ENCODE data around the gene RNF167.

RNF167 gene

DNA sequence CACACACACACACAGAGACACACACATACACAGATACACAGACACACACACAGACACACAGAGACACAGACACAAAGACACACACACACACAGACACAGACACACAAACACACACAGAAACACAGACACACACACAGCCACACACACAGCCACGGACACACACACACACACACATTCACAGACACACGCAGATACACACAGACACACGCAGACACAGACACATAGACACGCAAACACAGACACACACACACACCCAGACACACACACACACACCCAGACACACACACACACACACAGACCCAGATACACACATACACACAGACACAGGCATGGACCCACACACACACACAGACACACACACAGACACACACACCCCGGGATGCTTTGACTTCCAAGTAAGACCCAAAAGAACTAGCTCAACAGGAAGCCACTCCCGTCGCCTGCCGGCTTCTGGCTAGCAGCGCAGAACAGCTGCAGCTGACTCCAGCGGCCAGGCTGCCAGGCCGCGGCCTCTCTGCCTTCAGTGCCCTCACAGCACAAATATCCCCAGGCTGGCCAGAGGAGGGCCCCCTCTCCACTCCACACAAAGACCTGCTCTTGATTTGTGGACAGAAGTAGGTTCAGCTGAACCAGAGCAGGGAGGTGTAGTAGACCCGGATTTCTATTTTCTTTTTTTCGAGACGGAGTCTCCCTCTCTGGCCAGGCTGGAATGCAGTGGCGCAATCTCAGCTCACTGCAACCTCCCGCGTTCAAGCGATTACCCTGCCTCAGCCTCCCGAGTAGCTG lies 31.2 kb upstream of the RNF167 start (continued):
- TF ChIP-seq PATZ1 (tag by site-specific recombination; IDR thresholded peaks at IDR 0.05) (no peak), ZNF10 (tag by site-specific recombination; IDR thresholded peaks at IDR 0.05) (no peak), ZNF664 (tag by site-specific recombination; IDR thresholded peaks at IDR 0.05) (no peak), ZNF157 (tag by site-specific recombination; IDR thresholded peaks at IDR 0.05) (0 out of 2 replicates have a peak, but pooled peaks have one; percentile 50), ZNF398 (tag by site-specific recombination; IDR thresholded peaks at IDR 0.05) (no peak), GLIS2 (tag by site-specific recombination; IDR thresholded peaks at IDR 0.05) (no peak), ZNF701 (tag by site-specific recombination; IDR thresholded peaks at IDR 0.05) (no peak), FEZF1 (tag by site-specific recombination; IDR thresholded peaks at IDR 0.05) (0 out of 2 replicates have a peak, but pooled peaks have one; percentile 14), HIC1 (tag by site-specific recombination; IDR thresholded peaks at IDR 0.05) (no peak; the same call in 1 of the 2 replicates), ZBTB17 (tag by site-specific recombination; IDR thresholded peaks at IDR 0.05) (peak; percentile 76), KLF16 (tag by site-specific recombination; IDR thresholded peaks at IDR 0.05) (no peak), ZNF768 (tag by site-specific recombination; IDR thresholded peaks at IDR 0.05) (no peak), ZFP69B (tag by site-specific recombination; IDR thresholded peaks at IDR 0.05) (peak; percentile 36; the same call in 1 of the 2 replicates)
- TF ChIP-seq, protein P1, sequence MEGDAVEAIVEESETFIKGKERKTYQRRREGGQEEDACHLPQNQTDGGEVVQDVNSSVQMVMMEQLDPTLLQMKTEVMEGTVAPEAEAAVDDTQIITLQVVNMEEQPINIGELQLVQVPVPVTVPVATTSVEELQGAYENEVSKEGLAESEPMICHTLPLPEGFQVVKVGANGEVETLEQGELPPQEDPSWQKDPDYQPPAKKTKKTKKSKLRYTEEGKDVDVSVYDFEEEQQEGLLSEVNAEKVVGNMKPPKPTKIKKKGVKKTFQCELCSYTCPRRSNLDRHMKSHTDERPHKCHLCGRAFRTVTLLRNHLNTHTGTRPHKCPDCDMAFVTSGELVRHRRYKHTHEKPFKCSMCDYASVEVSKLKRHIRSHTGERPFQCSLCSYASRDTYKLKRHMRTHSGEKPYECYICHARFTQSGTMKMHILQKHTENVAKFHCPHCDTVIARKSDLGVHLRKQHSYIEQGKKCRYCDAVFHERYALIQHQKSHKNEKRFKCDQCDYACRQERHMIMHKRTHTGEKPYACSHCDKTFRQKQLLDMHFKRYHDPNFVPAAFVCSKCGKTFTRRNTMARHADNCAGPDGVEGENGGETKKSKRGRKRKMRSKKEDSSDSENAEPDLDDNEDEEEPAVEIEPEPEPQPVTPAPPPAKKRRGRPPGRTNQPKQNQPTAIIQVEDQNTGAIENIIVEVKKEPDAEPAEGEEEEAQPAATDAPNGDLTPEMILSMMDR (tag by site-specific recombination; IDR thresholded peaks at IDR 0.05), result peak; percentile 82
- TF ChIP-seq, protein P2, sequence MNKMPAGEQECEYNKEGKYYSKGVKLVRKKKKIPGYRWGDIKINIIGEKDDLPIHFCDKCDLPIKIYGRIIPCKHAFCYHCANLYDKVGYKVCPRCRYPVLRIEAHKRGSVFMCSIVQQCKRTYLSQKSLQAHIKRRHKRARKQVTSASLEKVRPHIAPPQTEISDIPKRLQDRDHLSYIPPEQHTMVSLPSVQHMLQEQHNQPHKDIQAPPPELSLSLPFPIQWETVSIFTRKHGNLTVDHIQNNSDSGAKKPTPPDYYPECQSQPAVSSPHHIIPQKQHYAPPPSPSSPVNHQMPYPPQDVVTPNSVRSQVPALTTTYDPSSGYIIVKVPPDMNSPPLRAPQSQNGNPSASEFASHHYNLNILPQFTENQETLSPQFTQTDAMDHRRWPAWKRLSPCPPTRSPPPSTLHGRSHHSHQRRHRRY (tag by site-specific recombination; IDR thresholded peaks at IDR 0.05), result 0 out of 2 replicates have a peak, but pooled peaks have one; percentile 41
- TF ChIP-seq, protein P3, sequence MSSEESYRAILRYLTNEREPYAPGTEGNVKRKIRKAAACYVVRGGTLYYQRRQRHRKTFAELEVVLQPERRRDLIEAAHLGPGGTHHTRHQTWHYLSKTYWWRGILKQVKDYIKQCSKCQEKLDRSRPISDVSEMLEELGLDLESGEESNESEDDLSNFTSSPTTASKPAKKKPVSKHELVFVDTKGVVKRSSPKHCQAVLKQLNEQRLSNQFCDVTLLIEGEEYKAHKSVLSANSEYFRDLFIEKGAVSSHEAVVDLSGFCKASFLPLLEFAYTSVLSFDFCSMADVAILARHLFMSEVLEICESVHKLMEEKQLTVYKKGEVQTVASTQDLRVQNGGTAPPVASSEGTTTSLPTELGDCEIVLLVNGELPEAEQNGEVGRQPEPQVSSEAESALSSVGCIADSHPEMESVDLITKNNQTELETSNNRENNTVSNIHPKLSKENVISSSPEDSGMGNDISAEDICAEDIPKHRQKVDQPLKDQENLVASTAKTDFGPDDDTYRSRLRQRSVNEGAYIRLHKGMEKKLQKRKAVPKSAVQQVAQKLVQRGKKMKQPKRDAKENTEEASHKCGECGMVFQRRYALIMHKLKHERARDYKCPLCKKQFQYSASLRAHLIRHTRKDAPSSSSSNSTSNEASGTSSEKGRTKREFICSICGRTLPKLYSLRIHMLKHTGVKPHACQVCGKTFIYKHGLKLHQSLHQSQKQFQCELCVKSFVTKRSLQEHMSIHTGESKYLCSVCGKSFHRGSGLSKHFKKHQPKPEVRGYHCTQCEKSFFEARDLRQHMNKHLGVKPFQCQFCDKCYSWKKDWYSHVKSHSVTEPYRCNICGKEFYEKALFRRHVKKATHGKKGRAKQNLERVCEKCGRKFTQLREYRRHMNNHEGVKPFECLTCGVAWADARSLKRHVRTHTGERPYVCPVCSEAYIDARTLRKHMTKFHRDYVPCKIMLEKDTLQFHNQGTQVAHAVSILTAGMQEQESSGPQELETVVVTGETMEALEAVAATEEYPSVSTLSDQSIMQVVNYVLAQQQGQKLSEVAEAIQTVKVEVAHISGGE (tag by site-specific recombination; conservative IDR thresholded peaks at IDR 0.05; ENCODE audit: low read depth), result no peak
- TF ChIP-seq, protein P4, sequence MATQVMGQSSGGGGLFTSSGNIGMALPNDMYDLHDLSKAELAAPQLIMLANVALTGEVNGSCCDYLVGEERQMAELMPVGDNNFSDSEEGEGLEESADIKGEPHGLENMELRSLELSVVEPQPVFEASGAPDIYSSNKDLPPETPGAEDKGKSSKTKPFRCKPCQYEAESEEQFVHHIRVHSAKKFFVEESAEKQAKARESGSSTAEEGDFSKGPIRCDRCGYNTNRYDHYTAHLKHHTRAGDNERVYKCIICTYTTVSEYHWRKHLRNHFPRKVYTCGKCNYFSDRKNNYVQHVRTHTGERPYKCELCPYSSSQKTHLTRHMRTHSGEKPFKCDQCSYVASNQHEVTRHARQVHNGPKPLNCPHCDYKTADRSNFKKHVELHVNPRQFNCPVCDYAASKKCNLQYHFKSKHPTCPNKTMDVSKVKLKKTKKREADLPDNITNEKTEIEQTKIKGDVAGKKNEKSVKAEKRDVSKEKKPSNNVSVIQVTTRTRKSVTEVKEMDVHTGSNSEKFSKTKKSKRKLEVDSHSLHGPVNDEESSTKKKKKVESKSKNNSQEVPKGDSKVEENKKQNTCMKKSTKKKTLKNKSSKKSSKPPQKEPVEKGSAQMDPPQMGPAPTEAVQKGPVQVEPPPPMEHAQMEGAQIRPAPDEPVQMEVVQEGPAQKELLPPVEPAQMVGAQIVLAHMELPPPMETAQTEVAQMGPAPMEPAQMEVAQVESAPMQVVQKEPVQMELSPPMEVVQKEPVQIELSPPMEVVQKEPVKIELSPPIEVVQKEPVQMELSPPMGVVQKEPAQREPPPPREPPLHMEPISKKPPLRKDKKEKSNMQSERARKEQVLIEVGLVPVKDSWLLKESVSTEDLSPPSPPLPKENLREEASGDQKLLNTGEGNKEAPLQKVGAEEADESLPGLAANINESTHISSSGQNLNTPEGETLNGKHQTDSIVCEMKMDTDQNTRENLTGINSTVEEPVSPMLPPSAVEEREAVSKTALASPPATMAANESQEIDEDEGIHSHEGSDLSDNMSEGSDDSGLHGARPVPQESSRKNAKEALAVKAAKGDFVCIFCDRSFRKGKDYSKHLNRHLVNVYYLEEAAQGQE (tag by site-specific recombination; IDR thresholded peaks at IDR 0.05), result no peak
- TF ChIP-seq, protein P5, sequence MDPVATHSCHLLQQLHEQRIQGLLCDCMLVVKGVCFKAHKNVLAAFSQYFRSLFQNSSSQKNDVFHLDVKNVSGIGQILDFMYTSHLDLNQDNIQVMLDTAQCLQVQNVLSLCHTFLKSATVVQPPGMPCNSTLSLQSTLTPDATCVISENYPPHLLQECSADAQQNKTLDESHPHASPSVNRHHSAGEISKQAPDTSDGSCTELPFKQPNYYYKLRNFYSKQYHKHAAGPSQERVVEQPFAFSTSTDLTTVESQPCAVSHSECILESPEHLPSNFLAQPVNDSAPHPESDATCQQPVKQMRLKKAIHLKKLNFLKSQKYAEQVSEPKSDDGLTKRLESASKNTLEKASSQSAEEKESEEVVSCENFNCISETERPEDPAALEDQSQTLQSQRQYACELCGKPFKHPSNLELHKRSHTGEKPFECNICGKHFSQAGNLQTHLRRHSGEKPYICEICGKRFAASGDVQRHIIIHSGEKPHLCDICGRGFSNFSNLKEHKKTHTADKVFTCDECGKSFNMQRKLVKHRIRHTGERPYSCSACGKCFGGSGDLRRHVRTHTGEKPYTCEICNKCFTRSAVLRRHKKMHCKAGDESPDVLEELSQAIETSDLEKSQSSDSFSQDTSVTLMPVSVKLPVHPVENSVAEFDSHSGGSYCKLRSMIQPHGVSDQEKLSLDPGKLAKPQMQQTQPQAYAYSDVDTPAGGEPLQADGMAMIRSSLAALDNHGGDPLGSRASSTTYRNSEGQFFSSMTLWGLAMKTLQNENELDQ (tag by site-specific recombination; IDR thresholded peaks at IDR 0.05; ENCODE audit: low read depth), result no peak

Data from HEK293 (cell line).